ENCODE data around the gene PARD3.
"Not testable (repeated sequence)": the region's sequence is repeated elsewhere in the genome, so short reads cannot be mapped to it uniquely, and the experiment has no call there.

Gene PARD3

DNA sequence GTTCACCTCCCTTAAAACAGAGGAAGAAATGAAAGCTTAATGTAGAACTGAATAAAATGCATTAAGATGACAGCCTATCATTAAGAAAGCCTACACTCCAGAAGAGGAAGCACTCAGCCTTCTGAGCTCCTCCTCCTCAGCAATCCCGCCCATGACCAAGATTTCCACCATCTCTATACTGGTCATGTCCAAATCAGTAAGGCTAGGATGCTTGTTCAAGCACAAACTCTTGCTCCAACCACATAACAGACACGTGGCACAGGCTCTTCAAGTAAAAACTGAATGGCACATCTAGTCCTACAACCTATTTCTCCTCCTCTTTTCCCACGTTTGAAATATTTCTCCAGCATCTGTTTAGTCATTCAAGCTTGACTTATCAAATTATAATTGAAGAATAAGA is 454.1 kb downstream of the PARD3 start:
- no peak overlapping the region for H3K4me3 ChIP-seq (ENCODE audit: low read depth, low read length)
- TF ChIP-seq, protein P1, sequence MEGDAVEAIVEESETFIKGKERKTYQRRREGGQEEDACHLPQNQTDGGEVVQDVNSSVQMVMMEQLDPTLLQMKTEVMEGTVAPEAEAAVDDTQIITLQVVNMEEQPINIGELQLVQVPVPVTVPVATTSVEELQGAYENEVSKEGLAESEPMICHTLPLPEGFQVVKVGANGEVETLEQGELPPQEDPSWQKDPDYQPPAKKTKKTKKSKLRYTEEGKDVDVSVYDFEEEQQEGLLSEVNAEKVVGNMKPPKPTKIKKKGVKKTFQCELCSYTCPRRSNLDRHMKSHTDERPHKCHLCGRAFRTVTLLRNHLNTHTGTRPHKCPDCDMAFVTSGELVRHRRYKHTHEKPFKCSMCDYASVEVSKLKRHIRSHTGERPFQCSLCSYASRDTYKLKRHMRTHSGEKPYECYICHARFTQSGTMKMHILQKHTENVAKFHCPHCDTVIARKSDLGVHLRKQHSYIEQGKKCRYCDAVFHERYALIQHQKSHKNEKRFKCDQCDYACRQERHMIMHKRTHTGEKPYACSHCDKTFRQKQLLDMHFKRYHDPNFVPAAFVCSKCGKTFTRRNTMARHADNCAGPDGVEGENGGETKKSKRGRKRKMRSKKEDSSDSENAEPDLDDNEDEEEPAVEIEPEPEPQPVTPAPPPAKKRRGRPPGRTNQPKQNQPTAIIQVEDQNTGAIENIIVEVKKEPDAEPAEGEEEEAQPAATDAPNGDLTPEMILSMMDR (IDR thresholded peaks at IDR 0.05; ENCODE audit: control insufficient read depth, extremely low read depth, insufficient read depth) = no peak
- no peak for DNase-seq (ENCODE audit: low read depth)

DNA sequence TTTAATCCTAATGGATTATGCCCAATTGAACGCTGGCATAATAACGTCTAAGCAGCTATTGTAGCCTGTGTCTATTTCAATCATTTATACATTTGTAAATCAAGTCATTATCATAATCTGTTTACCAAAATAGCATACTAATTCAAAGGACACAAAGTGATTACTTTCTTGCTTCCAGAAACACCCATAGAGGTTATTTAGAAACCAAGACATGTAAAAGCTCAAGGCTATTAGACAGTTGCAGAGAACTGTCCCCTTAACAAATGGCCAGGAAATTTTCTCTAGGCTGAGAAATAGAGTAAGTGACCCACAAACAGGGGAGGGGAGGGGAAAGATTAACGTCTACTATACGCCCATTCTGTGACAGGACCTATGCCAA is 455.7 kb downstream of the PARD3 start:
- TF ChIP-seq, protein P1 (IDR thresholded peaks at IDR 0.05; ENCODE audit: control insufficient read depth, extremely low read depth, insufficient read depth) = no peak
- no peak overlapping the region for H3K4me3 ChIP-seq (ENCODE audit: low read depth, low read length)
- DNase-seq (ENCODE audit: low read depth) = no peak

DNA sequence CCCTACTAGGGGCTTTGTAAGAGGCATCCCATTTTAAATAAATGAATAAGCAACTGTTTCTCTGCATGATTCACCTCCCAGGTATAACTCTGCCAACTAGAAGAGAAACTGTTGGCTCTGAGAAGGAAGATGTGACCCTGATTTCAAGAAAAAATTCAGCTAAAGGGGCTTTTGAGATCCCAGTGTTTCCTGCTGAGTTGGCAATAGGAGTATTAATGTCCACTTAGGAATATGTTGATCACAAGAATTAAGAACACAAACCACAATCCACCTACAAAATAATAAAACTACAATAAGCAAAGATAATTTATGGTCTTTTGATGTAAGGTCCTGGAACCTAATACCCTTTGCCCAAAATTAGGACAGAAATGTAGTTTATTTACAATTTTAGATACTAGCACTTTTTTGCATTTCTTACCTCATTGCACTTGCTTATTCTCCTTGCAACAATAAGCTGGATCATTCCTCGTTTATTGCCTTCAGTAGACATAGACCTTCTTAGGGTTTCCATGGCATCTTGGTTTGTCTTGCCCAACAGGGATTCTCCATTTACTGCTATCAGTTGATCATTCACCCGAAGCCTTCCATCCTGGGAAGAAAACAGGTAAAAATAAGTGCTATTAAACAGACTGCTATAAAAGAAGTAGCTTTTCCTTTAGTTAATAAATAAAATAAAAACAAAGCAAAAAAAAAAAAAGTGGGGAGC is 456.2 kb downstream of the PARD3 start:
- DNase-seq (ENCODE audit: low read depth) = no peak
- TF ChIP-seq, protein P1 (IDR thresholded peaks at IDR 0.05; ENCODE audit: control insufficient read depth, extremely low read depth, insufficient read depth) = no peak
- H3K4me3 ChIP-seq (ENCODE audit: low read depth, low read length) = no peak overlapping the region

DNA sequence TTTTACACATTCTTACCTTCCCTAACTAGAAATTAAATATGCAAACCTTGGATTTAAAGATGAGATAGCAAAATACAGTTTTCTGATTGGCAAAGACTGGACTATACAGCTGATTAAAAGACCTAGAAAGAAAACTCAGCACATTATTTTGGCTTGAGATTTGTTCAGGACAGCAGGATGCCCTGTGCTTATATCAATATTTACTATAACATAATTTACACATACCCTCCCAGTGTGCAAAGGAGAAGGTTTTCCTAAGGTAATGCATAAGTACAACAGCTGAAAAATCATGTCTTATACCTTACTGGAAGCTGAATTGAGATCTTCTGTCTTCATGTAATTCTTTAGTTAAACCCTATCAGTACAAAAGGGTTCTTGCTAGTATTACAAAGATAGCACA is 458.6 kb downstream of the PARD3 start:
- H3K4me3 ChIP-seq (ENCODE audit: low read depth, low read length) = no peak overlapping the region
- peak; percentile 59 for DNase-seq (ENCODE audit: low read depth)
- TF ChIP-seq, protein P1 (IDR thresholded peaks at IDR 0.05; ENCODE audit: control insufficient read depth, extremely low read depth, insufficient read depth) = no peak

DNA sequence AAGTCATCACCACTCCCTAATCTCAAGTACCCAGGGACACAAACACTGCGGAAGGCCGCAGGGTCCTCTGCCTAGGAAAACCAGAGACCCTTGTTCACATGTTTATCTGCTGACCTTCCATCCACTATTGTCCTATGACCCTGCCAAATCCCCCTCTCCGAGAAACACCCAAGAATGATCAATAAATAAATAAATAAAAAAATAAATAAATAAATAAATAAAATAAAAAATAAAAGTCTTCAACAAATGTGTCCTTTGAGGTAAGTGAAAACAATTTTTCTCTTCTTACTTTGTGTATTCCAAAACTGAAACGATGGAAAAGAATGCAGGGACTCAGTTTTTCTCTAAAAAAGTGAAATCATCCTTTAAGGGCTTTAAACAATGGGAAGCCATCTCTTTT is 461.6 kb downstream of the PARD3 start:
- not testable (repeated sequence) for H3K4me3 ChIP-seq (ENCODE audit: low read depth, low read length); DNase-seq (ENCODE audit: low read depth)

DNA sequence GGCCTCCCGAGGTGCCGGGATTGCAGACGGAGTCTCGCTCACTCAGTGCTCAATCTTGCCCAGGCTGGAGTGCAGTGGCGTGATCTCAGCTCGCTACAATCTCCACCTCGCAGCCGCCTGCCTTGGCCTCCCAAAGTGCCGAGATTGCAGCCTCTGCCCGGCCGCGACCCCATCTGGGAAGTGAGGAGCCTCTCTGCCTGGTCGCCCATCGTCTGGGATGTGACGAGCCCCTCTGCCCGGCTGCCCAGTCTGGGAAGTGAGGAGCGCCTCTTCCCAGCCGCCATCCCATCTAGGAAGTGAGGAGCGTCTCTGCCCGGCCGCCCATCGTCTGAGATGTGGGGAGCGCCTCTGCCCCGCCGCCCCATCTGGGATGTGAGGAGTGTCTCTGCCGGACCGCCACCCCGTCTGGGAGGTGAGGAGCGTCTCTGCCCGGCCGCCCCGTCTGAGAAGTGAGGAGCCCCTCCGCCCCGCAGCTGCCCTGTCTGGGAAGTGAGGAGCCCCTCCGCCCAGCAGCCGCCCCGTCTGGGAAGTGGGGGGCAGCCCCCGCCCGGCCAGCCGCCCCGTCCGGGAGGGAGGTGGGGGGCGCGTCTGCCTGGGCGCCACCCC is 462.4 kb downstream of the PARD3 start:
- not testable (repeated sequence) for H3K4me3 ChIP-seq (ENCODE audit: low read depth, low read length); DNase-seq (ENCODE audit: low read depth)

DNA sequence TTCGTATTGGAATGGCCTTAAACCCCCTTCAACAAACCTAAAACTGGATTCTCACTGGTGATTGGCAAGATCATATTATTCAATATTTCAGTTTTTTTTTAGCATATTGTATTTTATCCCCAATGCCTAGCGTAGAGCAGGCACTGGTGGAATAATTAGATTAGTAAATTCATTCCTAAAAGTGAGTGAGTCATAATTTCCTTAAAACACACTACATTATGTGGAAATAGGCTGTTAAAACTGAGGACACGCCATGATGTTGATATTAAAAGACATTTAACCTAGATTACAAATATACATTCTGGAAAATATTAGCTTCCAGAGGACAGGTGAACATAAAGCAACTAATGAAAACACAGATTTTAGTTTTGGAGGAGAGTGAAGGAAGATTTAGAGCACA is 463.9 kb downstream of the PARD3 start:
- DNase-seq (ENCODE audit: low read depth) = no peak
- no peak overlapping the region for H3K4me3 ChIP-seq (ENCODE audit: low read depth, low read length)
- TF ChIP-seq, protein P1 (IDR thresholded peaks at IDR 0.05; ENCODE audit: control insufficient read depth, extremely low read depth, insufficient read depth) = no peak

DNA sequence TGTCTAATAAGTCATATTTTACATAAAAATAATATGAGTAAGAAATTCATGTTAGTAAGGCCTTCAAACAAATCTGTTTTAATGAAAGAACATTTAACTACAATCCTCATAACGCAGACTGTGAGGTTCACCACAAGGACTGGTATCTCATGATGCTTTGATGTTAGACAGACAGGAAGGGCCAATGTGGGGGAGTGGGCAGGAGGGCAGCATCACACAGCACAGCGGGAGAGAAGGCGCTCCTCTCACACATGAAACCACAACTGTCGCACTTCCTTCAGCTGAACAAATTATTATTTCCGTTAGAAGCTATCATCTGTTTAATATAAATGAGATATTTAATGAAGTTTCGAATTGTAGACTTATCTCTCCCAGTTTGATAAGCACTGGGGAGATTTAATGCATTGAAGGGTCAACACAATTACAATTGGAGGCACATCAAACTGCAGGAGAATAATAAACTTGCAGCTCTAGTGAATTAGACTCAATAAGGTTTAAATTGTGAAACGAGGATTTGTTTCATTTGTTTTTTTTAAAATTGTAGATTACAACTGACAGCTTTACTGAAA is 466.1 kb downstream of the PARD3 start:
- no peak for DNase-seq (ENCODE audit: low read depth)
- no peak overlapping the region for H3K4me3 ChIP-seq (ENCODE audit: low read depth, low read length)
- TF ChIP-seq, protein P1 (IDR thresholded peaks at IDR 0.05; ENCODE audit: control insufficient read depth, extremely low read depth, insufficient read depth) = no peak
